ENCODE results near the gene XYLT1.
"Not testable (repeated sequence)": the region's sequence is repeated elsewhere in the genome, so short reads cannot be mapped to it uniquely, and the experiment has no call there.

The XYLT1 gene

DNA sequence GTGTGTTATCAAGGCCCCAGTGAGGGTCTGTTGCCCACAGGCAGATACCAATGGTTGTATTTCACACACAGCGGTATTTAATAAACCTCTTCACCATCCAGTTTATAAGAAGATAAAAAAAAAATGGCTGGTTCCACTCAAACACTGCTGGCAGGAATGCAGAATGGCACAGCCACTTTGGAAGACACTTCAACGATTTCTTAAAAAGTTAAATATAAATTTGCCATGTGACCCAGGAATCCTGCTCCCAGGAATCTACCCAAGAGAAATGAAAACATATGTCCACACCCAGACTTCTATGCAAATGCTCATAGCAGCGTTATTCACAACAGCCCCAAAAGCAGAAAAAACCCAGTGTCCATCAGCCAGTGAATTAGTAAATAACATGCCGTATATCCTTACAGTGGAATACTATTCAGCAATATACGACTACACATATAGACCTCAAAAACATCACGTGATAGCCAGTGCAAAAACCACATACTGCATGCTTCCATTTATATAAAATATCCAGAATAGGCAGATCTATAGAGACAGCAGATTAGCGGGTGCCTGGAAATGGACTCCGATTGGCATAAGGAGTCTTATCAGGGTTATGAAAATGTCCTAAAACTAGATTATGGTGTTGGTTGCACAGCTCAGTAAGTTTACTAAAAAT lies 38.7 kb downstream of the XYLT1 start:
- no peak for DNase-seq (ENCODE audit: low read depth)

DNA sequence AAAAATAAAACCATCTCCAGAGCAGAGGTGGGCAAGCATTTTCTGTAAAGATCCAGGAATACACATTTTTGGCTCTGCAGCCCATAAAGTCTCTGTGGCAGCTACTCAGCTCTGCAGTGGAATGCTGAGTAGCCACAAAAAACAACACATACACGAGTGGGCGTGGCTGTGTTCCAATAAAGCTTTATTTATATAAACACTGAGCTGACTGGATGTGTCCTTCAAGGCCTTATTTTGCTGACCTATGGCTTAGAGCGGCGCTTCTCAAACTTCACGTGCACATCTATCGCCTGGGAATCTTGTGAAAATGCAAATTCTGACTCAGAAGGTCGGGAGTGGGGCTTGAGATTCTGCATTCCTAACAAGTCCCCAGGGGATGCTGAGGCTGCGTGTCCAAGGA lies 39.7 kb downstream of the XYLT1 start:
- no peak for DNase-seq (ENCODE audit: low read depth)

DNA sequence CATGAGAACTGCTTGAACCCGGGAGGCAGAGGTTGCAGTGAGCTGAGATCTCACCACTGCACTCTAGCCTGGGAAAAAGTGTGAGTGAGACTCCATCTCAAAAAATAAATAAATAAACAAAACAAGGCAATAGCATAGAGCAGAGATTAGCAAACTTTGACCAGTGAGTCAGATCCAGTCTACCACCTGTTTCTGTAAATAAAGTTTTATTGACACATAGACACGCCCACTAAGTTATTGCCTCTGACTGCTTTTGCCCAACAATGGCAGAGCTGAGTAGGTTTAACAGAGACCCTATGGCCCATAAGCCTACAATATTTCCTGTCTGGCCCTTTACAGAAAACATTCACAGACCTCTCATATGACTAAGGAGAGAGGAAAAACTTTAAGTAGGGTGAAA lies 44.3 kb downstream of the XYLT1 start:
- no peak for DNase-seq (ENCODE audit: low read depth)

DNA sequence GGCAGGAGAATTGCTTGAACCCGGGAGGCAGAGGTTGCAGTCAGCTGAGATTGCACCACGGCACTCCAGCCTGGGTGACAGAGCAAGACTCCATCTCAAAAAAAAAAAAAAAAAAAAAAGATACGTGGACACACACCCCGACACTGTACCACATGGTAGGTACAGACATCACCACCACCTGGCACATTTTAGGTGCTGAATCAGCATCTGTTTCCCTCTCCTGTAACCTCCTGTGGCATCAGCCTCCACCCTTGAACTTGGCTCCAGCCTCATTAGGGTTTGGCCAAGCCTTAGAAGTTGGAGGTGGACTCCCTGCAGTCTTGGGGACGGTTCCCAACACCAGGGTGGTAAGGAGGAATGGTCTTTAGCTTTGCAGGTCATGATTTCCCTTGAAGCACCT lies 46.0 kb downstream of the XYLT1 start:
- no peak for DNase-seq (ENCODE audit: low read depth)

DNA sequence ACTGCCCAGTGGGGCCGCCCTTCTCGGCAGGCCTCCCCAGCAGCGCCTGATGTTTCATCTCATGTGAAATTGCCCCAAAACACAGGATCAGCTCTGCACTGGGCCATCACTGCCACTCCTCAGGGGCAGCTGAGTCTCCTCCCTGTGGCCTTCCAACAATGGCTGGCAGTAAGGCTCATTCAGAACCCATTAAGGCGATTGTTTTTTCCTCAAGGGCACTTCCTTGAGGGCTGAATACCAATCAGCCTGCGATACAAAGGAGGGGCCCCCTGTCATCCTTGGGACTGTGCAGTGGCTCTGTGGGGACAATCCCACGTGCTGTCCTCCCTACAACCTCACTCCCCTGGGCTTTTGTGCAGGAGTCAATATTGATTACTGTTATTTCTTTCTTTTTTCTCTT lies 47.5 kb downstream of the XYLT1 start:
- DNase-seq (ENCODE audit: low read depth): no peak

DNA sequence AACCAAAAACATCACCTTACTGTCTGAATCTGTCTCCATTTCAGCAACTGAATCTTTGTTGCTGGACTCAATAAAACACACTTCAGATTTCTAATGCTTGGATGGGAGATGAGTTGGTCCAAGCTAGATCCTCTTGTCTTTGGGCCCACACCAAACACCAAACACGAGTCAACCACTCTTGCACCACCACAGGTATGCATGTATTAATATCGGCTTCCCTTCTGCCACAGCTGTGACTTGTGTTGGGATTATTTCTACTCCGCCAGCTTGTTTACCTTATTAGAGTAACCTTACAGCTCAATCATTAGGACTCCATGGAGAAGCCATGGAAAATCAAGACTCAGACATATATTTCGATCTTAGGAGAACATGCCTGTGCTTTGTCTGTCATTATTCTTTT lies 49.9 kb downstream of the XYLT1 start:
- no peak for DNase-seq (ENCODE audit: low read depth)

DNA sequence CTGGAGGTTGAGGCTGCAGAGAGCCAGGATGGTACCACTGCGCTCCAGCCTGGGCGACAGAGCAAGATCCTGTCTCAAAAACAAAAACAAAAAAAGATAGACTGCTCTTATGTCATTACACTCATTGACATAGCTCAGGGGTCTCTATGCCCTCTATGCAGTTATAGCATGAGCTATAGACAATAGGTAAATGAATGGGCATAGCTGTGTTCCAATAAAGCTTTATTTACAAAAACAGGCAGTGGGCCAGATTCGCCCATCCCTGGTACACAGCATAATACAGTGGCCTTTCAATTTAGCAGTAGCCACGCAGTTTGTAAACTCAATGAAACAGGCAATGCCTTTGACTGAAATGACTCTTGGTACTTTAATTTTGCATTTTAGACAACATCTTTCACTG lies 51.5 kb downstream of the XYLT1 start:
- DNase-seq (ENCODE audit: low read depth): no peak

DNA sequence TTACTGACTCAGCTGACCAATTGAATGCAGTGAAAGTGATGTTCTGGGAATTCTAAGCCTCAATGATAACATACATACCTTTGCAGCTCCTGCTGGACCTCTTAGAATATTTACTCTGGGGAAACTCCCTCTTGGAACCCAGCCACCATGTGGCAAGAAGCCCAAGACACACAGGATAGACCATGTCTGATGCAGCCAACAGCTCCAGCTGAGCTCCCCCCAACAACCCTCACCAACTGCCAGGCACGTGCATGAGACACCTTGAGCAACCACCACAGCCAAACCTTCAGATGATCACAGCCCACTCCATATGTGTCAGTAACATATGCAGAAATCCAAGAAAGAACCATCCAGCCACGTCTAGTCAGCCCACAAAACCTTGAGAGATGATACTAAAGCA lies 53.0 kb downstream of the XYLT1 start:
- DNase-seq (ENCODE audit: low read depth): no peak

DNA sequence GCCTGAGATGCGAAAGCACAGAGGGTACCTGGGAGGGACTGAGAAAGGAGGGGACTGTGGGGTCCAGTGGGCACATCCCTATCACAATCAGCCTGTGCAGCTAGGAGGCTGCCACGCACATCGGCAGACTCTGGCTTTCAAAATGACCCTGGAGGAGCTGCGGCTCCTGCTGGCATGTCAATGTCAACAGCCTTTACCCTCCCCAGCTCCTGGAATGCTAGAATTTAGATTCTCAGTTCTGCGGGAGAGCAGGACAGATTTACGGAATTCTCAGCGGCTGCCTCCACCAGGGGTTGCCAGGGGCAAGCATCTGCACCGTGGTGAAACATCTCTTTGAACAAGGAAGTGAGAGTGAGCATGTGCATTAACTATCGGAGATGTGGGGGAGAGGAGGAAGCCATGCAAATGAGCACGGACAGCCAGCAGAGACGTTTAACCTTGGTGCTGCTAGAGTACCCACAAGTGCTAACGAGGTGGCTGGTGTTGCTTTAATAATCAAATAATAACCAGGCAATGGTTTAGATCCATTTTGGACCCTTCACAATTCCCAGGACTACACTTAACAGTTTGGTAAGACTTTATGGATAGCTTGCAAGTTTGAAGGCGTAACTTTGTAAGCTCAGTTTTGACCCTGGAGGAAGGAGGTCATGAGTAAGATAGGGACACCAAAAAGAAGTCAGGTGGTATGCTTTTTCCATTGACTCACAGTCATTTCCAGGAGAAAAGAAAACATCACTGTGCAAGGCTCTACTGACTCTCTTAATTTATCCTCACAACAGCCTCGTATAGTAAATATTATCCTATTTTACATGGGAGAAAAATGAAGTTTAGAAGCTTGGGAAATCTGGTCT lies 54.1 kb downstream of the XYLT1 start:
- peak; percentile 47 for DNase-seq (ENCODE audit: low read depth)

DNA sequence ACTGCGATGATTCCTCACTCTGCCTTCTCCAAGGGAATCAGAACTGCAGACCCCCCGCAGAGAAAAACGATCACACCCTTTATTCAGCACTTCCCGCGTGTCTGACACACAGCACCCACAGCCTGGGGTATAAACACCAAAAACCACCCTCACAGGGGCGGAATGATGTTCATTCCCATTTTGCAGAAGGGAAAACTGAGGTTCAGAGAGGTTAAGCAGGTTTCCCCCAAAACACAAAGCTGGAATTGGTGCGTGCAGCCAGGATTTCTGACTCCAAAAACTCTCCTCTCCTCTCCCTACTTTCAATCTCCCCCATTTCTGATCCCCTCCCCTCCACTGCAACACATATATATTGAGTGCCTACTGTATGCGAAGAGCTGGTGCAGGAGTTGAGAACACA lies 55.8 kb downstream of the XYLT1 start:
- DNase-seq (ENCODE audit: low read depth): no peak

DNA sequence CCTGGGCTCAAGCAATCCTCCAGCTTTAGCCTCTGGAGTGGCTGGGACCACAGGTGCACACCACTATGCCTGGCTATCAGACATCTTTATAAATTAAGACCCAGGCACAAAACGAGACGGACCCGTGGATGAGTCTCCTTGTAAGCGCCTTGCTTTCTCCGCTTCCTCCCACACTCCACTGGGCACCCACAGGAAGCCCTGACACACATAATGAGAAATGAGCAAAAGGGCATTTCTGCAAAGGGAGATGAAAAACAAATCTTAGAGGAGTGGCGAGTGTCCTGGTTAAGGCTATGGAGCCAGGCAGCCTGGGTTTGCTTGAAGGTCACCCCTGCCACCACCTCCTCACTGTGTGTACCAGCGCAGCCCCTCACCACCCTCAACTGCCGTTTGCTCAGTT lies 56.3 kb downstream of the XYLT1 start:
- no peak for DNase-seq (ENCODE audit: low read depth)

DNA sequence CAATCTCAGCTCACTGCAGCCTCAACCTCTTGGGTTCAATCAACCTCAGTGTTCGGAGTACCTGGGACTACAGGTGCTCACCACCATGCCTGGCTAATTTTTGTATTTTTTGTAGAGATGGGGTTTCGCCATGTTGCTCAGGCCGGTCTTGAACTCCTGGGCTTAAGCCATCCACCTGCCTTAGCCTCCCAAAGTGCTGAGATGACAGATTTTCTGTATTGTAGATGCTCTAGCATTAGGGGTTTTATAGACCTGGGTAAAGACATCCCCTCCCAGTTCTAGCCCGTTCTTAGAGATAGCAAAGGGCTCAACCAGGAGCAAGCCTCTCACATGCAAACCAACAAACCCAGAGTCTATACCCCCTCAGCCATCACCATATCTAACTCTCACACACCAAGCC lies 57.3 kb downstream of the XYLT1 start:
- no peak for DNase-seq (ENCODE audit: low read depth)

DNA sequence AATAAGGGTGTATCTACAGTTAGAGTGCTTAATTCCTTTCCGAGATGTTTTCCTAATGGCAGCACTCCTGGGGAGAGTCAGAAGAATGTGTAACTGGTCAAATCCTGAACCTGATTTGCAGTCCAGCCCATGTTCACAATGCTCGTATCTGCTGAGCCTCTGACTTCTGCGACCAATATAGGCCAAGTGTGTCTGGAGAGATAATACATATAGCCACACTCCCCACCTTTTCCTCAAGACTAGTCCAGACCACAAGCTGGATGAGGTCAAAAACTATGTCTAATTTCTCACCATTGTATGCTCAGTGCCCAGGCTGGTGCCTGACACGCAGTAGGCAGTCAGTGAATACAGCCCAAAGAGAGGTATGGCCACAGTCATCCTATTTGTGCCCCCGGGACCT lies 58.0 kb downstream of the XYLT1 start:
- DNase-seq (ENCODE audit: low read depth): no peak

DNA sequence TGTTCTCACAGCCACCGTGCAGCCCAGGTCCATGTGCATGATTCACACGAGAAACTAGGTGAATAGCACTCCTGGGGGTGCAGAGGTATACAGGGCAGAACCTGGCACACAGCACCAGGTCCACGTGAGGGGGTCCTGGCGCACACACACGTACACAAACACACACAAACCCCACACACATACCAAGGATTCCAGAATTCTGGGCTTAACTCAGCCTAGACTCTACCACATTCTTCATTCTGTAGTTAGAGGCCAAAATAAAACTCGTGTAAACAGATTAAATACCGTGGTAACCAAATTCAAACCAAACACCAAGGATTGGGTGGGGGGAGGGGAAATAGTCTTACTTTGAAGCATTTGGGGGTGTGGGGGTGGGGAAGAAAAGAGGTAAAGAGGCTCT lies 58.5 kb downstream of the XYLT1 start:
- no peak for DNase-seq (ENCODE audit: low read depth)

DNA sequence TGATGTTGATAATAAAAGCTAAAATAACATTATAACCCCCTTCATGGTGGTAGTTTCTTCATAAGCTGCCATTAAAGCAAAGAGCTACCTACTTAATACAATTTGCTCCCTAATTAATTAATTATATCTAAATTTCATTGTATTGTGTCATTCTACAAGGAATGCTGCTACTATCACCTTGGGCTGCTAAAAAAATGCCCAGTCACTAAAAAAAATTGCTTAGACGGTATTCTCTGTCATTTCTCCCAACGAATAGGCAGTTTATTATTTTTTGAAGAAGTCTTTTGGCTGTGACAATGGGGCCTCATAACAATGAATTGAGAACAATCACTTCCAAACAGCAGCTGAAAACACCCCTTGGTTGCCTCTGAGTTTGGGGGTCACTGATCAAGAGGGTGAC lies 59.5 kb downstream of the XYLT1 start:
- DNase-seq (ENCODE audit: low read depth): no peak

DNA sequence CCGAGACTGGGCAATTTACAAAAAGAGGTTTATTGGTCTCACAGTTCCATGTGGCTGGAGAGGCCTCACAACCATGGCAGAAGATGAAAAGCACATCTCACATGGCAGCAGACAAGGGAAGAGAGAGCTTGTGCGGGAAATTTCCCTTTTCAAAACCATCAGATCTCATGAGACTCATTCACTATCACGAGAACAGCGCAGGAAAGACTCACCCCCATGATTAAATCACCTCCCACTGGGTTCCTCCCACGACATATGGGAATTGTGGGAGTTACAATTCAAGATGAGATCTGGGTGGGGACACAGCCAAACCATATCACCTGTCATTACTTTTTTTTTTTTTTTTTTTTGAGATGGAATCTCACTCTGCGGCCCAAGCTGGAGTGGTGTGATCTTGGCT lies 60.4 kb downstream of the XYLT1 start:
- not testable (repeated sequence) for DNase-seq (ENCODE audit: low read depth)

DNA sequence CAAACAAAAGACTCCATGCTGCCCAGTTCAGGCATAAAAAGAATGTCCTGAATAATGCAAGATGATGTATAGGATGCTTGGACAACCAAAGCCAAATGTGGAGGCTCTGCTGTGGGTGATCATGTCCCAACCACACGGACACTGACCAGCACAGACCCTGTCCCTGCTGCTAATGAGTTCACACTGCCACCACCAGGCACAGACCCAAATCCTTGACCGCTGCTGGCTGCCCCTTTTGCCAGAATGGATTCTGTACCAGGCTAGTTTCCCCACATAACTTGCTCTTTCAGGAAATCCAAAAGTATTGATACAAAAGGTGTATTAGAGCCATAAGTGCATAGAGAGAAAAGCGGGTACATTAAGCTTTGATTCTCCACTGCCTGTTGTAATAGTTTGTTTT lies 60.9 kb downstream of the XYLT1 start:
- no peak for DNase-seq (ENCODE audit: low read depth)

DNA sequence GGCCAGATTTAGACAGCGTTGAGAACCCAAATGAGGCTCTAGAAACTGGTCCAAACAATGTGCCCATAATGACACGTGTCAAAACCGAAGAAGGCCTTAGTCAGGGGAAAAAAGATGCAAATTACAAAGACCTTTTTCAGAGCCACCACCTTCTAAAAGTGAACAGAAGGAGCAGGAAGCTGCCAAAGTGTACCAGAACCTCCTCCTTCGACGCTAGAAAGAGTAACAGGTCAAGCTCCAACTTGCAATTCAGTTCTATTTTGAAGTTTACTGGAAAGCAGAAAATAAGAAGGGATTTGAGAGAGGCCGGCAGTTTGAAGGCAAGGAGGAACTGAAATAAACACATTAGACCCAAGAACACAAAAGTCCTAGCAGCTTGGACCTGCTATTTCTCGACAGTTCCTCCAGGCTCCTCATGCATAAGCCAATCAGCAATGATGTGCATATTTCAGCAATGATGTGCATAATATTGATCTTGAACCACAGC lies 61.8 kb downstream of the XYLT1 start:
- no peak for DNase-seq (ENCODE audit: low read depth)

DNA sequence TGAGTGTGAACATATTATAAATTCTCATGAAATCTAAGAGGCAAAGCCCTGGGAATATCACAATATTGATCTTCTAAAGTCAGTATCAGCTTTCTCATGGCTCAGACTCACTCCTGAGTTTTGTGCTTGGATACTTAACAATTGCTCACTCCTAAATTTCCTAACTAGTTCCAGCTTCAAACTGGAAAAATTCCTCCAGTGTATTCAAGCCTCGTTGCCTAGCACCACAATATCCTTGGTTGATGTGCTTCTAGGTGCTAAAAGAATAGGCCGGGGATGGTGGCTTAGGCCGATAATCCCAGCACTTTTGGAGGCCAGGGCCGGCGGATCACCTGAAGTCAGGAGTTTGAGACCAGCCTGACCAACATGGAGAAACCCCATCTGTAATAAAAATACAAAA lies 62.5 kb downstream of the XYLT1 start:
- no peak for DNase-seq (ENCODE audit: low read depth)

DNA sequence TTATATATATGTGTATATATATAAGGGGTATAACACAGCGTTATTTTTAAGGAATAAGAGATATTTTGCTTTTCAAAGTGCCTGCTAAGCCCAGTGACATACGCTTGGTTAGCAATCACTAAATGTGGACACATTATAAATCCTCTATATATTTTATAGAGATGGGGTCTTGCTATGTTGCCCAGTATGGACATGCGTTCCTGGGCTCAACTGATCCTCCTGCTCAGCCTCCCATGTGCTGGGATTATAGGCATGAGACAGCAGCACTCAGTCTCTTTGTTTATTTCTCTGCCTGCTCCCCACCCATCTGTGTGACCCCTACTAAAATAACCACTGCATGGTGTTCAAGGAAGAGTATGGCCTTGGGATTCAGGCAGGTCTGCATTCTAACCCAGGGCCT lies 63.4 kb downstream of the XYLT1 start:
- no peak for DNase-seq (ENCODE audit: low read depth)

DNA sequence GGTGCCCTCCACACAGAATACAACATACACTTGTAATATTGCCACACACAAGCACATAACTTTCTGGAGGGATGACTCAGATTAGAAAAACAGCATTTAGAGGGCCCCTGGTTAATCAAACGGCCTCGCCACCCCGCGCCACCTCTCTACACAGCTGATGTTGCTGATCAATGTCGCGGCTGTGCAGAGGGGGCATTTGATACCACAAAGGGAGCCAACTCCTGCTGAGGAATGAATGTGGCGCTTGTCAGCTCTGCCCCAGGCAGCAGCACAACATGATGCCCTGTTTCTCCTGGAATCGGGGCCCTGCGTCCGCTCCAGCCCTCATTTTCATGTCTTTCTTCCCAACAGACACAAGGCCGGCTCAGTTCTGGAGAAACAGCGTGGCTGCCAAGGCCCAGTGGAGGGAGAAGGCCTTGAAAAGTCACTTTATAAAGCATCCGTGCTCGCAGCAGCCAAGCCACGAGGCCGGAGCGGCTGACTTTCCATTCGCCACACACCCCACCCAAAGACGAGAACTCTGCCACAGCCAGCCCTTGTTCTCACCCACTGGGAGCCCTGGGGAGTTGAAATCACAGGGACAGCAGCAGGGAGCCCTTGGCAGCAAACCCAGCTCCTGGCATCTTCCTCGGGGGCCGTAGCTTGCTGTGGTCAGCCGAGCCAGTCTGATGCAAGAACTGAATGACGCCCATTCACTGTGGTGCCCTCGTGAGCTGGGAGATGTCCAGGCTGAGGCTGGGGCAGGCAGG lies 65.6 kb downstream of the XYLT1 start:
- no peak for DNase-seq (ENCODE audit: low read depth)

DNA sequence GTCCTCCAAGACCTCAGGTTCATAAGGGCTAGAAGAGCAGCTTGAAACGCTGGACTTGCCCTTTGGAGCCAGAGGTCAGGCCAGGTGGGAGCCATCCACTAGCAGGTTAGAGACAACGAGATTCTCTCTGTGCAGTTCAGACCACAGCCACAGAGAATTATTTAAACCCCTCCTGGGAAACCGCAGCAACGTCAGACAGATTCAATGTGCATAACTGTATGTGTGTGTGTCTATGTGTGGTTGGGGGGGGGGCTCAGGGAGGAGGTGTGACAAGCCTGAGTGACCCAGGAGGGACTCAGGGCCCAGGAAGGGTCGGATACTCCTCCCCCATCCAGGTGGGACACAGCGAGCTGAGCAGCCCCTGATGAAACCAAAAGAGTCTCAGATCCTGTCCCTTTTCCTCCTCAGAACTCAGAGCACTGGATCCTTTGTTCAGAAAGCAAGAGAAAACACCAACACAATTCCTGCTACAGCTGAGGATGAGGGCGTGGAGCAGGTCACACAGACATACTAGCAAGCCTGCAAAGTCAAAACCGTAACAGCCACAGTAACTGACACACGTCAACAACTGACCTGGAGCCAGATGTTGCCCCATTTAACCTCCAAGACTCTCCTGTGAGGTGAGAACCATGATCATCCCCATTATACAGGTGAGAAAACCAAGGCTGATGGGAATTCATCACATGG lies 66.8 kb downstream of the XYLT1 start:
- no peak for DNase-seq (ENCODE audit: low read depth)

Data from activated T-cell treated with anti-CD3 and anti-CD28 coated beads for 24 hours (primary cell).